HepG2 (cell line): Measurements from ENCODE around the gene MX2. TPM values are rescaled to one million over a fixed set of nuclear protein-coding genes. Genes with fewer than 3 reads are reported as not detected.

ENCODE experiments used
- ATAC-seq: fragments of 200-7000 bp; cut with Tn5 transposase; 3 replicates; pipeline ENCODE4 v1.9.1; 2020; ENCODE audit warnings: mild to moderate bottlenecking, moderate library complexity
- BruUV-seq: library from RNA; stranded (reverse); fragments of 400-500 nt; replicated peaks from 2 replicates; lab custom pipeline; 2021; lab: Mats Ljungman, UMichigan
- CTCF ChIA-PET: fragments of 300-600 bp; formaldehyde crosslinking; extraction: SDS; loops from one replicate; lab custom pipeline; 2021; ENCODE audit warnings: low total read pairs, inconsistent platforms, low intra/inter-chr PET ratio; lab: Yijun Ruan, JAX
- POLR2A ChIA-PET: fragments of 350-600 bp; sonication (Branson Sonifier 250); formaldehyde crosslinking; loops from one replicate; lab custom pipeline; 2020; ENCODE audit warnings: antibody characterized with exemption, inconsistent platforms; lab: Yijun Ruan, JAX
- DNase-seq: peaks from one replicate; pipeline ENCODE4 v3.0.0-alpha.2; 2015; ENCODE audit warnings: low spot score
- FAIRE-seq: peaks from 3 replicates; lab custom pipeline; 2011; peaks lifted over from hg19 to GRCh38; lab: Jason Lieb, UNC
- H2AFZ ChIP-seq: one replicate; pipeline ENCODE4 v1.6.1; 2011; ENCODE audit warnings: low read length, inconsistent platforms
- H3K27ac ChIP-seq: fragments of 300-600 bp; 3 replicates; pipeline ENCODE4 v1.8.0; 2011; ENCODE audit warnings: mixed run types, mild to moderate bottlenecking, mixed read lengths, low read length, inconsistent platforms; ENCODE audit not compliant: insufficient read depth; ENCODE audit errors: extremely low read length
- H3K27me3 ChIP-seq, 2 experiments: fragments of 200-600 bp in 1 of 2; 2 replicates in 1 of 2; 3 replicates in 1 of 2; pipeline versions ENCODE4 v1.6.0 to v1.8.0; 2011; ENCODE audit warnings: low read length in 2 of 2, mild to moderate bottlenecking in 2 of 2, moderate library complexity in 2 of 2, inconsistent platforms in 1 of 2; ENCODE audit not compliant: insufficient read depth in 2 of 2, control insufficient read depth in 1 of 2
- H3K36me3 ChIP-seq, 2 experiments: fragments of 200-600 bp in 1 of 2; replicated peaks in 1 of 2; 2 replicates in 1 of 2; 3 replicates in 1 of 2; pipeline versions ENCODE4 v1.5.1 to v1.8.0; 2011; ENCODE audit warnings: low read length in 2 of 2, inconsistent platforms in 1 of 2; ENCODE audit not compliant: insufficient read depth in 2 of 2, control insufficient read depth in 1 of 2
- H3K4me1 ChIP-seq: 2 replicates; pipeline ENCODE4 v1.5.1; 2012; ENCODE audit warnings: low read length, inconsistent platforms; ENCODE audit not compliant: insufficient read depth
- H3K4me2 ChIP-seq: 2 replicates; pipeline ENCODE4 v1.6.0; 2011; ENCODE audit warnings: low read depth, low read length, inconsistent platforms
- H3K4me3 ChIP-seq, 3 experiments: fragments of 200-600 bp in 1 of 3; sonication (generic), shearing (Covaris generic) in 1 of 3; replicated peaks in 1 of 3; 2 replicates each; pipeline ENCODE4 v1.5.1; 2011 to 2016; ENCODE audit warnings: low read length in 3 of 3, inconsistent platforms in 2 of 3, low read depth in 2 of 3, mild to moderate bottlenecking in 2 of 3, control low read depth in 1 of 3, mixed read lengths in 1 of 3; ENCODE audit not compliant: insufficient read depth in 1 of 3
- H3K79me2 ChIP-seq: one replicate; pipeline ENCODE4 v1.6.1; 2011; ENCODE audit warnings: low read length, inconsistent platforms; ENCODE audit not compliant: insufficient read depth
- H3K9ac ChIP-seq: 2 replicates; pipeline ENCODE4 v1.6.0; 2011; ENCODE audit warnings: mild to moderate bottlenecking, low read depth, low read length, inconsistent platforms; ENCODE audit not compliant: insufficient read depth
- H3K9me3 ChIP-seq: 2 replicates; pipeline ENCODE4 v1.5.1; 2012; ENCODE audit warnings: mild to moderate bottlenecking, low read length
- H4K20me1 ChIP-seq: 2 replicates; pipeline ENCODE4 v1.6.0; 2011; ENCODE audit warnings: inconsistent platforms, mild to moderate bottlenecking, low read length, moderate library complexity; ENCODE audit not compliant: insufficient read depth
- FOXK1 ChIP-seq: sonication (generic); formaldehyde crosslinking; IDR thresholded peaks from 2 replicates; pipeline ENCODE4 v1.4.0; 2020; ENCODE audit warnings: low read depth, missing genetic modification reagents, borderline replicate concordance
- FUBP1 ChIP-seq: sonication (generic); formaldehyde crosslinking; IDR thresholded peaks from 2 replicates; pipeline ENCODE4 v1.5.1; 2020; ENCODE audit warnings: missing genetic modification reagents, mild to moderate bottlenecking, borderline replicate concordance
- HNRNPLL ChIP-seq: fragments of 200-400 bp; formaldehyde crosslinking; IDR thresholded peaks from 2 replicates; pipeline ENCODE4 v1.6.1; 2017; ENCODE audit warnings: mild to moderate bottlenecking, low read depth, low read length; ENCODE audit not compliant: poor library complexity, severe bottlenecking
- KLF16 ChIP-seq, 2 experiments: sonication (generic) in 1 of 2; formaldehyde crosslinking in 1 of 2; IDR thresholded peaks; 2 replicates each; pipeline versions ENCODE4 v1.6.1 to v1.8.0; 2016 to 2023; ENCODE audit warnings: missing genetic modification reagents in 2 of 2, missing compliant biosample characterization in 1 of 2
- NR2F2 ChIP-seq: IDR thresholded peaks from 2 replicates; pipeline ENCODE4 v1.6.1; 2012; ENCODE audit warnings: low read depth, inconsistent platforms, borderline replicate concordance
- RAD51 ChIP-seq: fragments of 450-650 bp; IDR thresholded peaks from 2 replicates; pipeline ENCODE4 v1.6.1; 2016; ENCODE audit warnings: borderline replicate concordance
- RXRA ChIP-seq: sonication (generic); formaldehyde crosslinking; IDR thresholded peaks from 2 replicates; pipeline ENCODE4 v1.5.1; 2020; ENCODE audit warnings: missing genetic modification reagents
- ZNF234 ChIP-seq: sonication (generic); formaldehyde crosslinking; conservative IDR thresholded peaks from 2 replicates; pipeline ENCODE4 v1.5.1; 2020; ENCODE audit warnings: mild to moderate bottlenecking, missing genetic modification reagents
- ZNF281 ChIP-seq: sonication (generic); formaldehyde crosslinking; IDR thresholded peaks from 2 replicates; pipeline ENCODE4 v1.4.0; 2020; ENCODE audit warnings: missing genetic modification reagents, borderline replicate concordance
- ZNF574 ChIP-seq: sonication (generic); formaldehyde crosslinking; IDR thresholded peaks from 2 replicates; pipeline ENCODE4 v1.4.0; 2020; ENCODE audit warnings: missing genetic modification reagents
- WGBS: methylation state at CpG from one replicate; pipeline ENCODE4 v1.1.6; 2017; ENCODE audit warnings: low lambda C conversion rate; 5-methylcytosine and 5-hydroxymethylcytosine counted together
- in situ Hi-C: cut with HindIII; loops from 2 replicates; pipeline ENCODE4 v1.10.0; 2017; ENCODE audit warnings: low pct_unique_long_range_greater_than_20kb; ENCODE audit not compliant: extremely low pct_ligation_motif_present
- intact Hi-C: fragments of 100-400 bp; cut with micrococcal nuclease; formaldehyde crosslinking; loops from one replicate; pipeline ENCODE4 v1.10.0; 2022; ENCODE audit not compliant: unreplicated experiment
- polyA plus RNA-seq, 8 experiments: library from polyadenylated mRNA; depleted of rRNA in 3 of 8; stranded (reverse) in 7 of 8; unstranded in 1 of 8; fragments of >200 nt; fragmentation: Illumina TruSeq in 4 of 8; extraction: Trizol in 4 of 8; gene quantifications; 2 replicates each; pipeline versions ENCODE4 v1.2.1 to v1.2.3, GENCODE V29; 2011 to 2016; ENCODE audit warnings: low read depth in 4 of 8, missing spikeins in 1 of 8, mixed read lengths in 1 of 8; ENCODE audit not compliant: insufficient read depth in 1 of 8
- total RNA-seq, 5 experiments: library from RNA; depleted of rRNA; stranded (reverse); fragments of >200 nt; fragmentation: Illumina TruSeq; extraction: Trizol; gene quantifications; 2 replicates each; pipeline ENCODE4 v1.2.3, GENCODE V29; 2016; ENCODE audit warnings: low read depth in 1 of 5

The MX2 gene
- total and polyA plus RNA-seq, 2 of the 13 experiments (the other 11 are each of a cell fraction or from before 2014, with no cell fraction given): 24.0 to 35.7 TPM

- no peak overlapping the region for H2AFZ ChIP-seq
- WGBS: 96% methylated on average over 14 of the region's 14 CpGs
- H3K27me3 ChIP-seq: no peaks in the 10 kb centered on the region
- H3K9ac ChIP-seq: no peak overlapping the region
- no peaks in the 10 kb centered on the region for H3K4me1 ChIP-seq
- no peak for TF ChIP-seq RXRA (CRISPR knock-in tag)
- no peak for TF ChIP-seq FUBP1 (CRISPR knock-in tag)
- no peak for TF ChIP-seq HNRNPLL
- TF ChIP-seq, all 625 proteins: peak for 0
- FAIRE-seq (no peak), DNase-seq (no peak), ATAC-seq (no peak)
- no peak overlapping the region for H3K4me2 ChIP-seq
- no peak overlapping the region for H3K27ac ChIP-seq
- peaks cover 4 to 5% of the 10 kb centered on the region in 2 experiments; a peak in 2 of 5 replicates for H3K36me3 ChIP-seq
- H3K9me3 ChIP-seq: no peaks in the 10 kb centered on the region
- no peaks in the 10 kb centered on the region for H4K20me1 ChIP-seq
- no peaks in the 10 kb centered on the region for H3K79me2 ChIP-seq
- ChIA-PET POLR2A (no interaction called here), CTCF (no interaction called here)
- H3K4me3 ChIP-seq: no peak overlapping the region
- intact Hi-C loops (no loop called here), in situ Hi-C loops (no loop called here)
- BruUV-seq: no TSS peak
Measured at GRCh38 chr21:41388259-41388658, 26.4 kb downstream of the MX2 start.

GRCh38 chr21:41390043-41390639 is 28.3 kb downstream of the MX2 start:
- Histone ChIP-seq H4K20me1 (no peaks in the 10 kb centered on the region), H3K4me2 (no peak overlapping the region), H3K27ac (no peak overlapping the region), H3K4me3 (no peak overlapping the region), H3K4me1 (no peaks in the 10 kb centered on the region), H3K36me3 (peaks cover 3 to 4% of the 10 kb centered on the region in 2 experiments; a peak in 1 of 5 replicates), H3K9me3 (no peaks in the 10 kb centered on the region), H3K9ac (no peak overlapping the region), H3K79me2 (no peaks in the 10 kb centered on the region), H2AFZ (no peak overlapping the region), H3K27me3 (no peaks in the 10 kb centered on the region)
- ChIA-PET CTCF (no interaction called here), POLR2A (no interaction called here)
- in situ Hi-C loops (no loop called here), intact Hi-C loops (no loop called here)
- no peak for ATAC-seq
- 93% methylated on average over 12 of the region's 17 CpGs for WGBS
- no peak for DNase-seq
- no peak for FAIRE-seq
- no TSS peak for BruUV-seq
- TF ChIP-seq ZNF281 (CRISPR knock-in tag) (no peak), RAD51 (no peak), ZNF234 (CRISPR knock-in tag) (no peak), KLF16 (CRISPR knock-in tag; IDR thresholded peaks at IDR 0.05) (no peak), NR2F2 (no peak), FOXK1 (CRISPR knock-in tag) (no peak), ZNF574 (CRISPR knock-in tag) (no peak)
